Measurements from ENCODE around the gene SYCP2L. TPM values are rescaled to one million over a fixed set of nuclear protein-coding genes. Genes with fewer than 3 reads are reported as not detected.

The SYCP2L gene
- total and polyA plus RNA-seq, 2 donors (not counting 1 experiment from before 2014, with no cell fraction given) = under 0.01 TPM; not detected in 1

DNA sequence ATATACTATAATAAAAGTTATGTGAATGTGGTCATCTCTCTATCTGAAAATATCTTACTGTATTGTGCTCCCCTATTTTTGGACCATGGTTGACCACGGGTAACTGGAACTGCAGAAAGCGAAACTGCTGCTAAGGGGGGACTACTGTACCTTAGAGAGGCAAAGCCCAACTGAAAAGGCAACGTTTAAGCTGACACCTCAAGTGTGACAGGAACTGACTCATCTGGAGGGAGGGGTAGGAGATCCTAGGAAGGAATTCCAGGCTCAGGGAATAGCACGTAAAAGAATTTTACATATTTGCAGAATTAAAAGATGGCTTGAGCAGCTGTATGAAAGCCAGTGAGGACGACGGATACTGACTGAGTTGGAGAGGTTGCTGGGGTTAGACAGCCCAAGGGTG is 122.5 kb downstream of the SYCP2L start:
- H3K9ac ChIP-seq (ENCODE audit: insufficient read depth, low read length) = no peak overlapping the region
- TF ChIP-seq, protein P1, sequence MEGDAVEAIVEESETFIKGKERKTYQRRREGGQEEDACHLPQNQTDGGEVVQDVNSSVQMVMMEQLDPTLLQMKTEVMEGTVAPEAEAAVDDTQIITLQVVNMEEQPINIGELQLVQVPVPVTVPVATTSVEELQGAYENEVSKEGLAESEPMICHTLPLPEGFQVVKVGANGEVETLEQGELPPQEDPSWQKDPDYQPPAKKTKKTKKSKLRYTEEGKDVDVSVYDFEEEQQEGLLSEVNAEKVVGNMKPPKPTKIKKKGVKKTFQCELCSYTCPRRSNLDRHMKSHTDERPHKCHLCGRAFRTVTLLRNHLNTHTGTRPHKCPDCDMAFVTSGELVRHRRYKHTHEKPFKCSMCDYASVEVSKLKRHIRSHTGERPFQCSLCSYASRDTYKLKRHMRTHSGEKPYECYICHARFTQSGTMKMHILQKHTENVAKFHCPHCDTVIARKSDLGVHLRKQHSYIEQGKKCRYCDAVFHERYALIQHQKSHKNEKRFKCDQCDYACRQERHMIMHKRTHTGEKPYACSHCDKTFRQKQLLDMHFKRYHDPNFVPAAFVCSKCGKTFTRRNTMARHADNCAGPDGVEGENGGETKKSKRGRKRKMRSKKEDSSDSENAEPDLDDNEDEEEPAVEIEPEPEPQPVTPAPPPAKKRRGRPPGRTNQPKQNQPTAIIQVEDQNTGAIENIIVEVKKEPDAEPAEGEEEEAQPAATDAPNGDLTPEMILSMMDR (conservative IDR thresholded peaks at IDR 0.05 in 1 of 2, IDR thresholded peaks at IDR 0.05 in 1 of 2; ENCODE audit: low read depth in 1 of 2, low read length in 2 of 2) = no peak
- TF ChIP-seq EZH2 (IDR thresholded peaks at IDR 0.05; ENCODE audit: low read length, missing control alignments) = no peak
- peak; percentile 7 to 80 for DNase-seq (ENCODE audit: low read depth in 2 of 2)
- no peaks in the 10 kb centered on the region for H3K79me2 ChIP-seq (ENCODE audit: control insufficient read depth, insufficient read depth, low read length)
- no peak overlapping the region for H3K4me3 ChIP-seq (replicated peaks in 1 of 4; ENCODE audit: control extremely low read depth in 1 of 4, insufficient read depth in 1 of 4, low read depth in 3 of 4, low read length in 4 of 4)
- H3K36me3 ChIP-seq (ENCODE audit: control insufficient read depth, insufficient read depth, low read length) = no peaks in the 10 kb centered on the region
- H3K4me2 ChIP-seq (ENCODE audit: extremely low read depth, insufficient read depth, low read length) = no peak overlapping the region
- H3K4me1 ChIP-seq (ENCODE audit: control insufficient read depth, extremely low read depth, insufficient read depth, low read length) = peaks cover 17% of the 10 kb centered on the region
- no peak overlapping the region for H2AFZ ChIP-seq (ENCODE audit: low read length)
- H3K27me3 ChIP-seq (ENCODE audit: control insufficient read depth, insufficient read depth, low read length) = no peaks in the 10 kb centered on the region
- H4K20me1 ChIP-seq (ENCODE audit: control insufficient read depth, extremely low read depth, insufficient read depth, low read length) = no peaks in the 10 kb centered on the region
- H3K27ac ChIP-seq (ENCODE audit: insufficient read depth, low read length) = no peak overlapping the region
- H3K9me3 ChIP-seq (ENCODE audit: control insufficient read depth, insufficient read depth, low read depth, low read length) = no peaks in the 10 kb centered on the region

DNA sequence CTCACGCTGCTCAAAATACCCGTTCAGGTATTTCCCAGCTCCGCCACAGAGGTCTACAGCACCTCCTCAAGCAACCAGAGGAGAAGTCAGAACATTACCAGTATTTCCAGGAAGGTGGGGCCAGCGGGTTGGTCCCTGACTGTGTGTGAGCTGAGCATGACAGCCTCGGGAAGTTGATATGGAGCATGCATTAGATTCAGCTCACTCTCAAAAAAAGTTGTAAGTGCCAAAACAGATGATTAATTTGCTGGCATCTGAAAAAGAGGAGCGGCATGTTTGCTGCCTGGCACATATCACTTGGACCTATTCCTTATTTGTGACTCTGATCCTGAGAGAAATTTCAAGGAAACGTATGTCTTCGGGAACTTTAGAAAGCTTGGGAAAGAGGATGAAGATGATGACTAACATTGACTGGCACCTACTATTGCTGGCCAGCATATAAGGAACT is 125.0 kb downstream of the SYCP2L start:
- Histone ChIP-seq H3K27ac (ENCODE audit: insufficient read depth, low read length) (no peak overlapping the region), H3K79me2 (ENCODE audit: control insufficient read depth, insufficient read depth, low read length) (no peaks in the 10 kb centered on the region), H4K20me1 (ENCODE audit: control insufficient read depth, extremely low read depth, insufficient read depth, low read length) (no peaks in the 10 kb centered on the region), H3K4me3 (replicated peaks in 1 of 4; ENCODE audit: control extremely low read depth in 1 of 4, insufficient read depth in 1 of 4, low read depth in 3 of 4, low read length in 4 of 4) (no peak overlapping the region), H3K36me3 (ENCODE audit: control insufficient read depth, insufficient read depth, low read length) (no peaks in the 10 kb centered on the region), H3K9me3 (ENCODE audit: control insufficient read depth, insufficient read depth, low read depth, low read length) (no peaks in the 10 kb centered on the region), H3K27me3 (ENCODE audit: control insufficient read depth, insufficient read depth, low read length) (no peaks in the 10 kb centered on the region), H3K4me2 (ENCODE audit: extremely low read depth, insufficient read depth, low read length) (no peak overlapping the region), H3K9ac (ENCODE audit: insufficient read depth, low read length) (no peak overlapping the region), H3K4me1 (ENCODE audit: control insufficient read depth, extremely low read depth, insufficient read depth, low read length) (peaks cover 15% of the 10 kb centered on the region), H2AFZ (ENCODE audit: low read length) (no peak overlapping the region)
- DNase-seq (ENCODE audit: low read depth in 2 of 2) = no peak
- TF ChIP-seq EZH2 (IDR thresholded peaks at IDR 0.05; ENCODE audit: low read length, missing control alignments) = no peak

DNA sequence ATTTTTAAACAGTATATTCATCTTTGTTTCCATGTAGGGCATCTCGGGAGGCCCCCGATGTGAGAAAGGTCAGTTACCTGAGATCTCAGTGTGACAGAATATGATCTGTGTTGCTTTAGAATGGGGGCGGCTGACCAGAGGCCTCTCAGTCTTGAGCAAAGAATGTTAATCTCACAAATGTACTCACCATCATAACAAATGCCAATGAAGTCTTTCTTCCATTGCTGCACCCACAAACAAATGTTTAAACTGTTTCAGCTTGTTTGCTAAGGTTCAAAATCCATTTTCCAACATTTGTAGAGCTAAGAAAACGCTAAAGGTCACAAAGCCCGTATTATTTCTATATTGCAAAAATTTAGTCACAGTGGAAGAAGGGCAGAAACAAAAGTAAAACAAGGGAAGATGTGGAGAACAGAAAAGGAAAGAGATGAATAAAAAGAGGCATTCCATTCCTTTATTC is 125.5 kb downstream of the SYCP2L start:
- no peak overlapping the region for H3K27ac ChIP-seq (ENCODE audit: insufficient read depth, low read length)
- no peak overlapping the region for H3K4me2 ChIP-seq (ENCODE audit: extremely low read depth, insufficient read depth, low read length)

More for the DNA sequence above, 125.5 kb downstream of the SYCP2L start:
- no peak for TF ChIP-seq EZH2 (IDR thresholded peaks at IDR 0.05; ENCODE audit: low read length, missing control alignments)
- TF ChIP-seq, protein P1 (conservative IDR thresholded peaks at IDR 0.05 in 1 of 2, IDR thresholded peaks at IDR 0.05 in 1 of 2; ENCODE audit: low read depth in 1 of 2, low read length in 2 of 2) = no peak
- Histone ChIP-seq H2AFZ (ENCODE audit: low read length) (no peak overlapping the region), H4K20me1 (ENCODE audit: control insufficient read depth, extremely low read depth, insufficient read depth, low read length) (no peaks in the 10 kb centered on the region), H3K79me2 (ENCODE audit: control insufficient read depth, insufficient read depth, low read length) (no peaks in the 10 kb centered on the region), H3K9ac (ENCODE audit: insufficient read depth, low read length) (no peak overlapping the region), H3K4me1 (ENCODE audit: control insufficient read depth, extremely low read depth, insufficient read depth, low read length) (peaks cover 15% of the 10 kb centered on the region), H3K36me3 (ENCODE audit: control insufficient read depth, insufficient read depth, low read length) (no peaks in the 10 kb centered on the region), H3K9me3 (ENCODE audit: control insufficient read depth, insufficient read depth, low read depth, low read length) (no peaks in the 10 kb centered on the region), H3K27me3 (ENCODE audit: control insufficient read depth, insufficient read depth, low read length) (no peaks in the 10 kb centered on the region), H3K4me3 (replicated peaks in 1 of 4; ENCODE audit: control extremely low read depth in 1 of 4, insufficient read depth in 1 of 4, low read depth in 3 of 4, low read length in 4 of 4) (no peak overlapping the region)
- no peak for DNase-seq (ENCODE audit: low read depth in 2 of 2)

All from fibroblast of lung (primary cell).